GM12878 (cell line): Measurements from ENCODE around the gene CHSY3. TPM values are rescaled to one million over a fixed set of nuclear protein-coding genes. Genes with fewer than 3 reads are reported as not detected.

Source experiments
- ATAC-seq: fragments of 200-7000 bp; cut with Tn5 transposase; 3 replicates; pipeline ENCODE4 v1.9.1; 2020; ENCODE audit warnings: mild to moderate bottlenecking, moderate library complexity
- BruUV-seq: library from RNA; stranded (reverse); fragments of 400-500 nt; replicated peaks from 2 replicates; lab custom pipeline; 2021; lab: Mats Ljungman, UMichigan
- CTCF ChIA-PET: fragments of 300-600 bp; sonication (Branson Sonifier 250); formaldehyde crosslinking; extraction: SDS; loops from one replicate; lab custom pipeline; 2021; ENCODE audit warnings: inconsistent platforms; lab: Yijun Ruan, JAX
- POLR2A ChIA-PET: fragments of 350-600 bp; formaldehyde crosslinking; extraction: SDS; loops from one replicate; lab custom pipeline; 2021; ENCODE audit warnings: inconsistent platforms; lab: Charles Lee
- RAD21 ChIA-PET: fragments of 300-600 bp; sonication (Branson Sonifier 250); formaldehyde crosslinking; loops from one replicate; lab custom pipeline; 2023; ENCODE audit warnings: antibody characterized with exemption; ENCODE audit not compliant: unreplicated experiment; lab: Charles Lee
- SMC1A ChIA-PET: fragments of 300-600 bp; sonication (Branson Sonifier 250); formaldehyde crosslinking; loops from one replicate; lab custom pipeline; 2023; ENCODE audit not compliant: unreplicated experiment, uncharacterized antibody; lab: Charles Lee
- DNase-seq: peaks from one replicate; pipeline ENCODE4 v3.0.0-alpha.2; 2011; ENCODE audit warnings: low read depth, low spot score
- FAIRE-seq: peaks from 3 replicates; lab custom pipeline; 2011; peaks lifted over from hg19 to GRCh38; lab: Jason Lieb, UNC
- H2AFZ ChIP-seq: 2 replicates; pipeline ENCODE4 v1.6.0; 2011; ENCODE audit warnings: low read depth, low read length, control low read depth; ENCODE audit not compliant: control insufficient read depth
- H3K27ac ChIP-seq: 2 replicates; pipeline ENCODE4 v1.5.1; 2011; ENCODE audit warnings: control low read depth; ENCODE audit not compliant: control insufficient read depth, insufficient read depth
- H3K27me3 ChIP-seq, 2 experiments: replicated peaks in 1 of 2; 2 replicates each; pipeline versions ENCODE4 v1.6.0 to v1.6.1; 2011; ENCODE audit warnings: low read length in 1 of 2; ENCODE audit not compliant: control insufficient read depth in 2 of 2, insufficient read depth in 2 of 2
- H3K36me3 ChIP-seq, 2 experiments: 2 replicates each; pipeline ENCODE4 v1.5.1; 2011; ENCODE audit warnings: low read length in 1 of 2; ENCODE audit not compliant: control insufficient read depth in 2 of 2, insufficient read depth in 2 of 2
- H3K4me1 ChIP-seq: 2 replicates; pipeline ENCODE4 v1.6.1; 2011; ENCODE audit warnings: mild to moderate bottlenecking, low read length, moderate library complexity, mixed read lengths; ENCODE audit not compliant: control insufficient read depth, insufficient read depth
- H3K4me2 ChIP-seq: 2 replicates; pipeline ENCODE4 v1.6.0; 2011; ENCODE audit warnings: control low read depth; ENCODE audit not compliant: control insufficient read depth, insufficient read depth
- H3K4me3 ChIP-seq: fragments of 200-600 bp; sonication (generic); 2 replicates; pipeline ENCODE4 v1.5.1; 2016
- H3K79me2 ChIP-seq: 2 replicates; pipeline ENCODE4 v1.6.0; 2011; ENCODE audit warnings: low read length; ENCODE audit not compliant: control insufficient read depth, insufficient read depth
- H3K9ac ChIP-seq: 2 replicates; pipeline ENCODE4 v1.8.0; 2011; ENCODE audit warnings: low read length, control low read depth, mixed read lengths; ENCODE audit not compliant: control insufficient read depth, insufficient read depth
- H3K9me3 ChIP-seq: replicated peaks from 3 replicates; pipeline ENCODE4 v1.5.1; 2011; ENCODE audit warnings: mild to moderate bottlenecking, low read length; ENCODE audit not compliant: control insufficient read depth, insufficient read depth
- H4K20me1 ChIP-seq: 2 replicates; pipeline ENCODE4 v1.6.0; 2011; ENCODE audit not compliant: control insufficient read depth, insufficient read depth
- BCL11A ChIP-seq: IDR thresholded peaks from 2 replicates; pipeline ENCODE4 v1.6.1; 2011; ENCODE audit warnings: low read depth, low read length
- BHLHE40 ChIP-seq, 2 experiments: fragments of 450-650 bp in 1 of 2; IDR thresholded peaks; 2 replicates each; pipeline ENCODE4 v1.6.1; 2011 to 2017; ENCODE audit warnings: low read depth in 2 of 2, borderline replicate concordance in 1 of 2, improper control_type of control experiment in 1 of 2, low read length in 1 of 2, mild to moderate bottlenecking in 1 of 2
- CEBPB ChIP-seq, 2 experiments: fragments of 150-350 bp in 1 of 2; IDR thresholded peaks; 2 replicates each; pipeline ENCODE4 v1.6.1; 2012 to 2014; ENCODE audit warnings: low read depth in 2 of 2, low read length in 2 of 2, borderline replicate concordance in 1 of 2, inconsistent platforms in 1 of 2
- DPF2 ChIP-seq: fragments of 450-650 bp; IDR thresholded peaks from 2 replicates; pipeline ENCODE4 v1.6.1; 2017; ENCODE audit warnings: mild to moderate bottlenecking
- GATAD2B ChIP-seq: fragments of 450-650 bp; conservative IDR thresholded peaks from 2 replicates; pipeline ENCODE4 v1.6.1; 2017; ENCODE audit warnings: low read depth, mild to moderate bottlenecking, moderate library complexity
- JUNB ChIP-seq: IDR thresholded peaks from 2 replicates; pipeline ENCODE4 v1.6.1; 2016; ENCODE audit warnings: antibody characterized with exemption, mild to moderate bottlenecking
- LARP7 ChIP-seq: fragments of 450-650 bp; IDR thresholded peaks from 2 replicates; pipeline ENCODE4 v1.6.1; 2017; ENCODE audit warnings: mild to moderate bottlenecking
- MEF2B ChIP-seq: fragments of 450-650 bp; IDR thresholded peaks from 2 replicates; pipeline ENCODE4 v1.6.1; 2018; ENCODE audit warnings: mild to moderate bottlenecking, moderate library complexity; ENCODE audit not compliant: partially characterized antibody, poor library complexity, severe bottlenecking
- MTA3 ChIP-seq: IDR thresholded peaks from 2 replicates; pipeline ENCODE4 v1.6.1; 2012; ENCODE audit warnings: low read length, inconsistent platforms, borderline replicate concordance
- MXI1 ChIP-seq: fragments of 150-350 bp; IDR thresholded peaks from 2 replicates; pipeline ENCODE4 v1.6.1; 2011; ENCODE audit warnings: low read depth, mild to moderate bottlenecking, inconsistent platforms, low read length, improper control_type of control experiment
- NFXL1 ChIP-seq: fragments of 450-650 bp; IDR thresholded peaks from 2 replicates; pipeline ENCODE4 v1.6.1; 2017; ENCODE audit warnings: antibody characterized with exemption, mild to moderate bottlenecking, borderline replicate concordance
- SIX5 ChIP-seq: IDR thresholded peaks from 2 replicates; pipeline ENCODE4 v1.6.1; 2011; ENCODE audit warnings: mild to moderate bottlenecking, low read depth, low read length, moderate library complexity; ENCODE audit not compliant: severe bottlenecking
- SMC3 ChIP-seq: IDR thresholded peaks from 2 replicates; pipeline ENCODE4 v1.6.1; 2011; ENCODE audit warnings: low read length, improper control_type of control experiment, borderline replicate concordance
- WGBS: methylation state at CpG from one replicate; pipeline ENCODE4 v1.1.6; 2016; ENCODE audit warnings: low lambda C conversion rate; ENCODE audit not compliant: insufficient replicate concordance, insufficient coverage; ENCODE audit errors: missing lambda C conversion rate; 5-methylcytosine and 5-hydroxymethylcytosine counted together
- in situ Hi-C: fragments of 300-500 bp; cut with MboI; formaldehyde crosslinking; loops from 9 replicates; pipeline ENCODE4 v1.14.3; 2018; ENCODE audit warnings: mixed read lengths
- intact Hi-C: fragments of 100-400 bp; cut with micrococcal nuclease; formaldehyde crosslinking; loops from one replicate; pipeline ENCODE4 v1.14.2; 2022; ENCODE audit not compliant: unreplicated experiment
- polyA plus RNA-seq, 11 experiments: library from polyadenylated mRNA; depleted of rRNA in 4 of 11; unstranded in 6 of 11; stranded (reverse) in 5 of 11; fragments of >200 nt; fragmentation: Nextera tagmentation in 4 of 11; fragmentation: Illumina TruSeq in 1 of 11; extraction: Ambion mirVana in 4 of 11; extraction: Trizol in 1 of 11; gene quantifications; 1 replicate in 1 of 11; 2 replicates in 10 of 11; pipeline versions ENCODE4 v1.2.1 to v1.2.3, GENCODE V29; 2011 to 2016; ENCODE audit warnings: inconsistent platforms in 2 of 11, missing spikeins in 2 of 11, low read depth in 1 of 11
- total RNA-seq, 4 experiments: library from RNA; depleted of rRNA in 3 of 4; stranded (reverse); fragments of >200 nt in 3 of 4; fragmentation: Illumina TruSeq in 1 of 4; extraction: Trizol in 1 of 4; gene quantifications; 2 replicates each; pipeline versions ENCODE4 v1.2.1 to v1.2.3, GENCODE V29; 2013 to 2021
- TF ChIP-seq, protein P1 (sequence below): fragments of 450-650 bp; IDR thresholded peaks from 2 replicates; pipeline ENCODE4 v1.6.1; 2014; ENCODE audit warnings: mild to moderate bottlenecking
- TF ChIP-seq, protein P2 (sequence below): fragments of 450-650 bp; IDR thresholded peaks from 2 replicates; pipeline ENCODE4 v1.6.1; 2017; ENCODE audit warnings: mild to moderate bottlenecking
- TF ChIP-seq, protein P3 (sequence below): fragments of 450-650 bp; IDR thresholded peaks from 2 replicates; pipeline ENCODE4 v1.6.1; 2017; ENCODE audit warnings: mild to moderate bottlenecking, low read depth, inconsistent platforms; ENCODE audit not compliant: poor library complexity, severe bottlenecking

CHSY3 gene
- total and polyA plus RNA-seq, 10 of the 15 experiments (the other 5 are each of a cell fraction or from before 2014, with no cell fraction given): not detected

DNA sequence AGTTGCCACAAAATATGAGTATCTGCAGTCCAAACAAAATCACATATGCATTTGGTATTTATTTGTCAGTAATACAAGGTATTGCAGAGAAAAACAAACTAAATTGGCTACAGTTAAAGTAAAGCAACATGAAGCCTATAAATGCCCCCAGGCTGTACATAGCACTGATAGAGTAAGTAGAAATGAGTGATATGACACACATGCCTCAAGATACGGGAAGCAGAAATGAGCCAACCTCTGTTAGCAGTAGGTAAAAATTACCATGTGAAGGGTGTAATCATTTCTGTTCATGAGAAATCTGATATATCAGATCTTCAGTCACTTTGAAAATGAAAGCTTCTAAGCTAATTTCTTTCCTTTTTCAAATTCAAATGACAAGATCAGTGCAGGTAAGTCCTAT lies 131.1 kb downstream of the CHSY3 start:
- no peaks in the 10 kb centered on the region for H4K20me1 ChIP-seq
- FAIRE-seq (no peak), DNase-seq (no peak), ATAC-seq (no peak)
- no peak overlapping the region for H3K27ac ChIP-seq
- no peaks in the 10 kb centered on the region for H3K9me3 ChIP-seq
- no peak overlapping the region for H3K9ac ChIP-seq
- WGBS: 0% methylated on average over 1 of the region's 1 CpG
- H2AFZ ChIP-seq: no peak overlapping the region
- H3K4me2 ChIP-seq: no peak overlapping the region
- in situ Hi-C loops (no loop called here), intact Hi-C loops (no loop called here)
- no peaks in the 10 kb centered on the region for H3K4me1 ChIP-seq
- ChIA-PET POLR2A (interaction anchor here (0.7 kb wide), 1 partner anchor 437 kb away, joined by 3 read pairs; no protein-coding TSS in a partner anchor), SMC1A (no interaction called here), CTCF (no interaction called here), RAD21 (no interaction called here)
- TF ChIP-seq LARP7: no peak
- TF ChIP-seq NFXL1: no peak
- TF ChIP-seq, protein P1, sequence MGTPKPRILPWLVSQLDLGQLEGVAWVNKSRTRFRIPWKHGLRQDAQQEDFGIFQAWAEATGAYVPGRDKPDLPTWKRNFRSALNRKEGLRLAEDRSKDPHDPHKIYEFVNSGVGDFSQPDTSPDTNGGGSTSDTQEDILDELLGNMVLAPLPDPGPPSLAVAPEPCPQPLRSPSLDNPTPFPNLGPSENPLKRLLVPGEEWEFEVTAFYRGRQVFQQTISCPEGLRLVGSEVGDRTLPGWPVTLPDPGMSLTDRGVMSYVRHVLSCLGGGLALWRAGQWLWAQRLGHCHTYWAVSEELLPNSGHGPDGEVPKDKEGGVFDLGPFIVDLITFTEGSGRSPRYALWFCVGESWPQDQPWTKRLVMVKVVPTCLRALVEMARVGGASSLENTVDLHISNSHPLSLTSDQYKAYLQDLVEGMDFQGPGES: no peak
- TF ChIP-seq BHLHE40 (IDR thresholded peaks at IDR 0.05; ENCODE audit: borderline replicate concordance in 1 of 2, low read depth in 2 of 2, low read length in 1 of 2): no peak
- no peak for TF ChIP-seq GATAD2B
- TF ChIP-seq MEF2B: no peak
- TF ChIP-seq, protein P2, sequence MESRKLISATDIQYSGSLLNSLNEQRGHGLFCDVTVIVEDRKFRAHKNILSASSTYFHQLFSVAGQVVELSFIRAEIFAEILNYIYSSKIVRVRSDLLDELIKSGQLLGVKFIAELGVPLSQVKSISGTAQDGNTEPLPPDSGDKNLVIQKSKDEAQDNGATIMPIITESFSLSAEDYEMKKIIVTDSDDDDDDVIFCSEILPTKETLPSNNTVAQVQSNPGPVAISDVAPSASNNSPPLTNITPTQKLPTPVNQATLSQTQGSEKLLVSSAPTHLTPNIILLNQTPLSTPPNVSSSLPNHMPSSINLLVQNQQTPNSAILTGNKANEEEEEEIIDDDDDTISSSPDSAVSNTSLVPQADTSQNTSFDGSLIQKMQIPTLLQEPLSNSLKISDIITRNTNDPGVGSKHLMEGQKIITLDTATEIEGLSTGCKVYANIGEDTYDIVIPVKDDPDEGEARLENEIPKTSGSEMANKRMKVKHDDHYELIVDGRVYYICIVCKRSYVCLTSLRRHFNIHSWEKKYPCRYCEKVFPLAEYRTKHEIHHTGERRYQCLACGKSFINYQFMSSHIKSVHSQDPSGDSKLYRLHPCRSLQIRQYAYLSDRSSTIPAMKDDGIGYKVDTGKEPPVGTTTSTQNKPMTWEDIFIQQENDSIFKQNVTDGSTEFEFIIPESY: no peak
- TF ChIP-seq MTA3: no peak
- TF ChIP-seq SMC3: no peak
- TF ChIP-seq CEBPB (IDR thresholded peaks at IDR 0.05; ENCODE audit: borderline replicate concordance in 1 of 2, low read depth in 2 of 2, low read length in 2 of 2): no peak
- TF ChIP-seq BCL11A: no peak
- no peak for TF ChIP-seq MXI1
- TF ChIP-seq DPF2: no peak
- TF ChIP-seq SIX5: no peak
- TF ChIP-seq JUNB: no peak
- TF ChIP-seq, protein P3, sequence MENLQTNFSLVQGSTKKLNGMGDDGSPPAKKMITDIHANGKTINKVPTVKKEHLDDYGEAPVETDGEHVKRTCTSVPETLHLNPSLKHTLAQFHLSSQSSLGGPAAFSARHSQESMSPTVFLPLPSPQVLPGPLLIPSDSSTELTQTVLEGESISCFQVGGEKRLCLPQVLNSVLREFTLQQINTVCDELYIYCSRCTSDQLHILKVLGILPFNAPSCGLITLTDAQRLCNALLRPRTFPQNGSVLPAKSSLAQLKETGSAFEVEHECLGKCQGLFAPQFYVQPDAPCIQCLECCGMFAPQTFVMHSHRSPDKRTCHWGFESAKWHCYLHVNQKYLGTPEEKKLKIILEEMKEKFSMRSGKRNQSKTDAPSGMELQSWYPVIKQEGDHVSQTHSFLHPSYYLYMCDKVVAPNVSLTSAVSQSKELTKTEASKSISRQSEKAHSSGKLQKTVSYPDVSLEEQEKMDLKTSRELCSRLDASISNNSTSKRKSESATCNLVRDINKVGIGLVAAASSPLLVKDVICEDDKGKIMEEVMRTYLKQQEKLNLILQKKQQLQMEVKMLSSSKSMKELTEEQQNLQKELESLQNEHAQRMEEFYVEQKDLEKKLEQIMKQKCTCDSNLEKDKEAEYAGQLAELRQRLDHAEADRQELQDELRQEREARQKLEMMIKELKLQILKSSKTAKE: no peak
- no peaks in the 10 kb centered on the region for H3K79me2 ChIP-seq
- BruUV-seq: no TSS peak
- no peak overlapping the region for H3K4me3 ChIP-seq
- H3K27me3 ChIP-seq: no peaks in the 10 kb centered on the region
- no peaks in the 10 kb centered on the region for H3K36me3 ChIP-seq
